LNCaP clone FGC (cell line): Measurements from ENCODE around the gene OSBPL1A.

ENCODE experiments used
- DNase-seq: peaks from one replicate; pipeline ENCODE4 v3.0.0-alpha.2; 2011; ENCODE audit warnings: low read depth
- H3K4me3 ChIP-seq: 2 replicates; pipeline ENCODE4 v1.5.1; 2011; ENCODE audit warnings: mild to moderate bottlenecking, low read depth, low read length, control low read depth
- TF ChIP-seq, protein P1 (sequence below): IDR thresholded peaks from 2 replicates; pipeline ENCODE4 v1.5.1; 2012; ENCODE audit warnings: mild to moderate bottlenecking; ENCODE audit not compliant: control insufficient read depth, insufficient read depth; ENCODE audit errors: extremely low read depth

Gene OSBPL1A

DNA sequence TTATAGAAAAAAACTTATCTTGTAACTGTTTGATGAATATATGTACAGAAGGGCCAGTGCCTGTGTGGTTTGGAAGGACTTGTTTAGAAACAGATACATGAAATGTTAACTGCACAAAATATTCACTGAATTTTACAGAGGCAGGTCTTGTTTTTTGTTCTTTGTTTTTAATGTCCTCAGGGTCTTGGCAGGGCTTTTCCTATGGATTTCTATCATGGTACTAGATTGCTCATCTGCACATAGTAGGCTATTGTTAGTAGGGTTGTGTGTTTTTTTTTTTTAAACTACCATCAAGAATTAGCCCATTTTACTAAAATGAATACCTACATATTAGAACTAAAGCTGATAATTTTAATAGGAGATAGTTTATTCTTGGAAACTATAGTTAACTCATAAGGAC, 255.2 kb downstream of the OSBPL1A start:
- DNase-seq = no peak
- TF ChIP-seq, protein P1, sequence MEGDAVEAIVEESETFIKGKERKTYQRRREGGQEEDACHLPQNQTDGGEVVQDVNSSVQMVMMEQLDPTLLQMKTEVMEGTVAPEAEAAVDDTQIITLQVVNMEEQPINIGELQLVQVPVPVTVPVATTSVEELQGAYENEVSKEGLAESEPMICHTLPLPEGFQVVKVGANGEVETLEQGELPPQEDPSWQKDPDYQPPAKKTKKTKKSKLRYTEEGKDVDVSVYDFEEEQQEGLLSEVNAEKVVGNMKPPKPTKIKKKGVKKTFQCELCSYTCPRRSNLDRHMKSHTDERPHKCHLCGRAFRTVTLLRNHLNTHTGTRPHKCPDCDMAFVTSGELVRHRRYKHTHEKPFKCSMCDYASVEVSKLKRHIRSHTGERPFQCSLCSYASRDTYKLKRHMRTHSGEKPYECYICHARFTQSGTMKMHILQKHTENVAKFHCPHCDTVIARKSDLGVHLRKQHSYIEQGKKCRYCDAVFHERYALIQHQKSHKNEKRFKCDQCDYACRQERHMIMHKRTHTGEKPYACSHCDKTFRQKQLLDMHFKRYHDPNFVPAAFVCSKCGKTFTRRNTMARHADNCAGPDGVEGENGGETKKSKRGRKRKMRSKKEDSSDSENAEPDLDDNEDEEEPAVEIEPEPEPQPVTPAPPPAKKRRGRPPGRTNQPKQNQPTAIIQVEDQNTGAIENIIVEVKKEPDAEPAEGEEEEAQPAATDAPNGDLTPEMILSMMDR = no peak
- H3K4me3 ChIP-seq = no peak overlapping the region

DNA sequence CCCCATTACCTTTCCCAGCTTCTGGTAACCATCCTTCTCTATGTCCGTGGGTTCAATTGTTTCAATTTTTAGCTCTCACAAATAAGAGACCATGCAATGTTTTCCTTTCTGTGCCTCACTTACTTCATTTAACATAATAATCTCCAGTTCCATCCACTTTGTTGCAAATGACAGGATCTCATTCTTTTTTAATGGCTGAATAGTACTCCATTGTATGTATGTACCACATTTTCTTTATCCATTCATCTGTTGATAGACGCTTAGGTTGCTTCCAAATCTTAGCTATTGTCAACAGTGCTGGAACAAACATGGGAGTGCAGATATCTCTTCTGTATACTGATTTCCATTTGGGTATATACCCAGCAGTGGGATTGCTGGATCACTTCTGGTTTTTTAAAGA, 256.9 kb downstream of the OSBPL1A start:
- H3K4me3 ChIP-seq = no peak overlapping the region
- TF ChIP-seq, protein P1 = no peak
- no peak for DNase-seq

DNA sequence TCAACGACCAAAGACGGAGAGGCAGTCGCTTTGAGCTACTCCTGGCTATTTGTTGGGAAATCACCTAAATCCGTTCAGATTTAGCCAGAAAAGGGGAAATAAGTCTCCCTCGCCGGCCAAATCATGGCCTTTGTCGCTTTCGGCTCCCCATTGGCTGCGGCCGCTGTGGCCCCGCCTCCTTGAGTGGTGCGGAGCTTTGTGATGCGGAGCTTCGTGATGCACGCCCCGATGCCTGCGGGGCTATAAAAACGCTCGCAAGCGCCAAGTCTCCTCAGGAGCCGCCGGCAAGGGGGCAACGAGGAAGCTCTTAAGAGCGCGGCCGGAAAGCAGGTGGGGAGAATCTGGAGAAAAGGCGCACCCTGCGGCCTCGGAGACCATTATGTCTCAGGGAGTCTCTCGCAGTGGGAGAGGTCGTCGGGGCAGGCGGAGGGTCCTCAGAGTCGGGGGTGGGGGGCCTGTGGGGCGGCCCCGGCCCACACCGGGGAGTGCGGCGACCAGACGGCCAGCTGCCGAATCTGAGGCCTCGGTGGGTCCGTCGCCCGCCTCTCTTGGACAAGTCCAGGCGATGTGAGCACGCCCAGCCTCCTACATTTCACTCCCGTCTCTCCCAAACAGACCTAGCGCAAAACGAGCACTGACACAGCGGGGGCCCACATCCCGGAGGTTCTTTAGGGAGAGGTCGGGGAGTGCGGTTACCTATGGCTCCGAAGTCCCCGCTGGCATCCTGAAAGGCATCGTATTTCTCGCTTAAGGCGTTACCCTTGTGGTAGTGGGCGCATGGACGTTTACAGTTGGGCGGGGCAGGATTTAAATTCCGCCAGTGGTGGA, 258.6 kb downstream of the OSBPL1A start, which contains the start of gene CABYR:
TSS of gene CABYR (plus strand) at position 274 of the 828 bp plus-strand sequence. CDS start 4,053 bp downstream, outside the sequence.
- TF ChIP-seq, protein P1 = no peak
- no peak within 1 kb of the TSS for H3K4me3 ChIP-seq
- DNase-seq = no peak

DNA sequence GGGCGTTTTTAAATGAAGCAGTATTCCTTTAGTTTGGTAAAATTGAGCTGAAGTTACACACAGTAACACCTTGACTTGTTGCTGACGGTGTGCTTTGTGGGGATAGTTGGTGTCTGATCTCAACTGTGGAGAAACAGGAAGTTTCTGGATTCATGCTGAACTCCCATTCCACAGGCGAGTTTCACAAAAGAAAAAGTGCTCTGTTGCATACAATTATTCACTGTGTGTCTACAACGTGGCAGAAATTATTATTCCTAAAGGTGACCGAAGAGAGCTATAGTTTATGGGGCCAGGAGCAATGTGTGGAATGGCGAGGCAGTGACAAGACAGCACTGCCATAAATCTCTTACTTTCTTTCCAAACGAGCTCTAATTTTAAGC, 259.2 kb downstream of the OSBPL1A start:
- no peak overlapping the region for H3K4me3 ChIP-seq
- no peak for DNase-seq
- TF ChIP-seq, protein P1 = no peak

DNA sequence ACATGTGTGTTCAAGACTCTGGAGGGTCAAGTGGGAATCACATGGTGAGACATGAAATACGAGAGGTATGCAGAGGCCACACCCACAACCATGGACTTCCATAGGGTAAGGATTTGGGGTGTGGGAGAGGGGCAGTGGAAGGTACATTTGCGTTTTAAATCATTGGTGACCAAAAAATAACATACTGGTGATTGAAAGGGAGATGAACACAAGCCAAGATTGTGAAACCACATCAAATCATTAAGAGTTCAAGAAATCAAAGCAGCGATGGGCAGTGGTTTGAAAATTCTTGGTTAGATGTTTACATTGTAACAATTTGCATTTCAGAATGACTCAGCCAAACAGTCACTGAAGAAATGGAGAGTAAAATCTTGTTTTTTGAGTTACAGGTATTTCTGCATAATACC, 260.7 kb downstream of the OSBPL1A start:
- no peak for DNase-seq
- TF ChIP-seq, protein P1 = no peak
- no peak overlapping the region for H3K4me3 ChIP-seq

DNA sequence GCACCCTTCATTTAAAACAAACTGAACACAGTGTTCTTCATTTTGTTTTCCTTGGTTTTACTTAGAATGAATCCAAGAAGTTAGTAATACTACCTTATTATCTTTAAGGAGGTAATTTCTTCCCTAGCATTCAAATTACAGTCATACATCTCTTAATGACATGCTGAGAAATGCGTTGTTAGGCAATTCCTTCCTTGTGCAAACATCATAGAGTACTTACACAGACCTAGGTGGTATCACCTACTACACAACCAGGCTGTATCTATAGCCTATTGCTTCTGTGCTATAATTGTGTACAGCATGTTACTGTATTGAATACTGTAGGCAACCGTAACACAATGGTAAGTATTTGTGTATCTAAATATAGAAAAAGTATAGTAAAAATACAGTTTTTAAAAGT, 267.1 kb downstream of the OSBPL1A start:
- no peak for DNase-seq
- H3K4me3 ChIP-seq = no peak overlapping the region
- TF ChIP-seq, protein P1 = no peak

DNA sequence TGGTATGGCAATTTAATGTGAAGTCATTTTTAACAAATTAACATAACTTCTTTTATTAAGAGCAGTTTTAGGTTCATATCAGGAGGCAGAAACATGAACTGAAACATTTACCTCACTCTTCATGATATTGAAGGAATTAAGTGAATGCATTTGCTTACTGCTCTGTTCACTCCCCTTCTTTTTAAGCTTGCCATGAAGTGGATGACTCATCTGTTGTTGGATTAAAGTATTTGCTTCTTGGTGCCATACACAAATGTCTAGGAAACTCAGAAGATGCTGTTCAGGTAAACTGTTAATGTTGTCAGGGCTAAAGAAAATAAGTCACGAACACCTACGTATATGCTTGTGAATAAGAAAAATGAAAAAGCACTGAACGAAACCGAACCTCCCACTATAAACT, 268.9 kb downstream of the OSBPL1A start:
- no peak for DNase-seq
- TF ChIP-seq, protein P1 = no peak
- no peak overlapping the region for H3K4me3 ChIP-seq
